Measurements from ENCODE around the gene CTDSPL2.
A peak's percentile ranks its signal among the peaks of the same experiment; 100 is the strongest.
"Not testable (repeated sequence)": the region's sequence is repeated elsewhere in the genome, so short reads cannot be mapped to it uniquely, and the experiment has no call there.

CTDSPL2 gene

DNA sequence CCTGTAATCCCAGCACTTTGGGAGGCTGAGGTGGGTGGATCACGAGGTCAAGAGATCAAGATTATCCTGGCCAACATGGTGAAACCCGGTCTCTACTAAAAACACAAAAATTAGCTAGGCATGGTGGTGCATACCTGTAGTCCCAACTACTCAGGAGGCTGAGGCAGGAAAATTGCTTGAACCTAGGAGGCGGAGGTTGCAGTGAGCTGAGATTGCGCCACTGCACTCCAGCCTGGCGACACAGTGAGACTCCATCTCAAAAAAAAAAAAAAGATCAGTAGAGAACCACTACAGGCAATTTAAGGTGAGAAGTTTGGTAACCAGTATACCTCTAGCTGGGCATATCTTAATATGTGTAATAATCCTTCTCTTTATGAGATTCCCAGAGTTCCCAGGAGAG lies 117.3 kb downstream of the CTDSPL2 start:
- not testable (repeated sequence) for DNase-seq

DNA sequence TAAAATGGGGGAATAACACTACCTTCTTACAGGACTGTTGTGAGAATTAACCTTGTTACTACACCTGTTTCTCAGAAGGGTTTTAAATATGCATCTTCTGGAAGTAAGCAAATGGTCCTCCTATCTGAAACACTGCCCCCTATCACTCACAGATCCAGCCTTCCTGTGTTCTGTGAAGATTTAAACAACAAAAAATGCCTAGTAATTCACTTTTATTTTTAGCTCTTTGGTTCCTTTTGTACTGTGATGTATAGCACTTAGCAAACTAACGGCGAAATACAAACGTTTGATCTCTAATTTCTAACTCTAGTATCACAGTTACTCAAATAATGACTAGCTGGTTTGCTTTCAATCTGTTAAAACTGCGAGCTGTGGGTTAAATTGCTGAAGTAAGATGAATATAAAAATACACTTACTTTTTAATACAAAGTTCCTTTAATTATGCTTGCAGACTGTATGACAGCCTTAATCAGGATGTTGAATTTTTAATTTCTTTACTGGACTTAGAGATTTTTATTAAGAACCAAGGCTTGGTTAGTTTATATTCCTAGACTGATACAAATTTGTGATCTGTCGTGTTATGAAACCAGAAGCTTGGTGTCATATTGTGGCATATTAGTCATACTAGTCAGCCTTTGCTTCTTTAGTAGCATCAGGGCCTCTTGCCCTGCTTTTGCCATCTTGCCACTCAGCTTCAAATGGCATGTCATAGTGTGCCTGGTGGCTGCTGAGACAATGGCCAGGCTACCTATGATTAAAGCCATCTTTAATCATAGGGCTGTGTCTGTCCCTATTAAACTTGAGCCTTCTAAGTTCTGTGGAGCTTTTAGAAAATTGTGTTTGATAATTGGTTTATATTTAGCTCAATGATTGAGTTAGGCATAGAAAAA lies 118.7 kb downstream of the CTDSPL2 start:
- DNase-seq = peak; percentile 53

DNA sequence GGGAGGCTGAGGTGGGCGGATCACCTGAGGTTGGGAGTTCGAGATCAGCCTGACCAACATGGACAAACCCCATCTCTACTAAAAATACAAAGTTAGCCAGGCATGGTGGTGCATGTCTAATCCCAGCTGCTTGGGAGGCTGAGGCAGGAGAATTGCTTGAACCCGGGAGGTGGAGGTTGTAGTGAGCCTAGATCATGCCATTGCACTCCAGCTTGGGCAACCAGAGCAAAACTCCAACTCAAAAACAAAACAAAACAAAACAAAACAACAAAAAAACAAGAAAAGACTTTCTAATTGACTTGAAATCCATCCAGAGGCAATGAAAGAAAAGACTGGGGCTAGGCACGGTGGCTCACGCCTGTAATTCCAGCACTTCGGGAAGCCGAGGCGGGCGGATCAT lies 121.7 kb downstream of the CTDSPL2 start:
- DNase-seq = not testable (repeated sequence)

DNA sequence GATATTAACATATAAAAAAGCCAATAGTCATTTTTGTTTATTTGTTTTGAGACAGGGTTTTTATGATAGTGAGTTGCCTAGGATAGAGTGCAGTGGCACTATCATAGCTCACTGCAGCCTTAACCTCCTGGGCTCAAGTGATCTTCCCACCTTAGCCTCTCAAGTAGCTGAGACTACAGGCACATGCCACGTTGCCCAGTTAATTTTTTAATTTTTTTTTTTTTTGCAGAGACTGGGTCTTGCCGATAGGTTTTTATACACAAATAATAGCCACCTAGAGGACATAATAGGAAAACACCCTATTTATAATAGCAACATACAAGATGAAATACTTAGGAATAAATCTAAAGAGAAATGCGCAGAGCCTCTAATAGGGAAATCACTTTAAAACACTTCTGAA lies 122.8 kb downstream of the CTDSPL2 start:
- no peak for DNase-seq

DNA sequence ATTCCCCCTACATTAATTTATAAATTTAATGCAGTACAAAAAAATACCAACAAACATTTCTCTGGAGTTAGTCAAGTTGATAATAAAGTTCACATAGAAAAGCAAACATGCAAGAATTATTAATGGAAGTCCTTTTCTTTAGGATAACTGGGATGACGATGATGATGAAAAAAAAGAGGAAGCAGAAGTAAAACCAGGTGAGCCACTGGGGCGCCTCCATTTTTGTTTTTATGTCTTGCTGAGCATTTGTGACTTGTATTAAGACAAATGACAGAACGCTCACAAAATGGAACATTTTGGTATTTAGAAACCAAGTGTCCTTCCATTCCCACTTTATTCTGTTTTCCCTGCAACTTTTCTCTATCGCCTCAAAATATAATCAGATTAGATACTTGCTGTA lies 123.3 kb downstream of the CTDSPL2 start:
- no peak for DNase-seq

DNA sequence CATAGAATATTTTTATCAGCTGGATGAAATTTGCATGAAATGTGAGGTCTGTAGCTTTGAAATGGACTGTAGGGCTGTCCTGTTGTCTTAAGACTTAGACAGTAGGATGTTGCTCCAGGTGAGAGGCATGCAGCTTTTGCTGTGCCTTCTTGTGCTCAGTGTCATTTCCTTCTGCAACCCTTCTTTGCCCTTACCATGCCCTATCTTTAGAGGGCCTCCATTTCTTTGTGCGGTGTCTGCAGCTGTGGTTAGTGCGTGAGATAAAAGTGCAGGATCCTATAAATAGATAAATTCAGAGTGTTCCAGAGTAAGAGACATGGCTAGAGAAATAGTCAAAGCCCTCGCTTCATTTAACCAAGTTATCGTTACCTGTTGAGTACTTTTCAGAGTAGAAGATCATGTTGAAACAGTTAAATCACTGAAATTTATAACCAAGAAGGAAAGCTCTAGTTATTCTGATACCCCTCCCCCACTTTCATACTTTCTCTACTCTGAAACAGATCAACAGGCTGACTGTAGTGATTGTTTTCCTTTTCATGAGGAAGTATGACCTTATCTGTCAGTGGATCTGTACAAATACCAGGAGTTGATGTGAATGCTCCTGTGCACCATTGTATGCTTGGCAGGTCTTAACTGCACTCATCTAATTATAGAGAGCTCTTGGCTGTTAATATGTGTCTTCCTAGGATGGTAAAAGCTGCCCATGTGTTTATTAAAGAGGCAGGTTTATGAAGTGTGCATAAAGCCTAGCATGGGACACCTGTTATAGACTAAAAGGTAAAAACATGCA lies 127.7 kb downstream of the CTDSPL2 start:
- no peak for DNase-seq

DNA sequence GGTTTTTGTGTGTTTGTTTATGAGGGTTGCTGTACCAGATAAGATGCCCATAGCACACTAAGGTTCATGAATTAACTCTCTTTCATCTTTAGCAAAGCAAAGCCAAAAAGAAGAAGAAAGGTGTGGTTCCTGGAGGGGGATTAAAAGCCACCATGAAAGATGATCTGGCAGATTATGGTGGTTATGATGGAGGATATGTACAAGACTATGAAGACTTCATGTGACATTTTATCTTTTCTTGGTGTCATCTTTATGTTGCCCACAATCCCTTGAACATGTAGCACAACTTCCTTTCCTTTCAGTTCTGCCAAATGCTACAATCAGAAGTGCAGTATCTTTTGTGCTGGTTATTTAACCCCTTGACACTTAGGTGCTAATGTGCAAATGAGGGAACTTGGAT lies 133.5 kb downstream of the CTDSPL2 start:
- DNase-seq = not testable (repeated sequence)

DNA sequence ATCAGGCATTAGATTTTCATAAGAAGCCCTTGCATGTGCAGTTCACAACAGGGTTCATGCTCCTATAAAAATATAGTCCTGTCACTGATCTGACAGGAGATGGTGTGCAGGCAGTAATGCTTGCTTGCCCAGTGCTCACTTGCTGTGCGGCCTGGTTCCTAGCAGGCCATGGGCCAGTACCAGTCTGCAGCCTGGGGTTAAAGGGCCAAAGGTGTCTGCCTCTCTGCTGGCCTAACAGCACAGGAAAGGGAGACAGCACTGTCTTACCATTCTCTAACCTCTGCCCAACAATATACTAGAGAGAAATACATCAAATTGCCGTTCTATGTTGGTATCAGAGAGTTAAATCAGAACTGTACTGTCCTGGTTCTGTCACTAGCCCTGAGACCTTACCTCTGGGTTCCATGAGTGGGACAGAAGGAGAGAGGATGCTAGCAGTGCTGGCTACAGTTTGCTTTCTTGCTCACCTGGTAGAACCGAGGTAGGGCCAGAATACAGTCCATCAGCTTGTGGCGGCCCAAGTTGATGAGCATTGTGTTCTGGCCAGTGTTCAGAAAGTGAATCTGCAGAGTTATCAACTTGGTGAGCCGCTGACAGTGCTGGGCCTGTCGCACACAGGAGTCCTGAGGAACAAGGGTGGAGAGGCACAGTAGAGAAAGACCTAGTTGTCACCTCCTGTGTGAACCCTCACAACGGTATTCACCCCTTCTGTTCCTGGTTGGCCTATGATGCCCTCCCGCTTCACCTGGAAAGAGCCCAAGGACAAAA lies 138.1 kb downstream of the CTDSPL2 start:
- DNase-seq = no peak

DNA sequence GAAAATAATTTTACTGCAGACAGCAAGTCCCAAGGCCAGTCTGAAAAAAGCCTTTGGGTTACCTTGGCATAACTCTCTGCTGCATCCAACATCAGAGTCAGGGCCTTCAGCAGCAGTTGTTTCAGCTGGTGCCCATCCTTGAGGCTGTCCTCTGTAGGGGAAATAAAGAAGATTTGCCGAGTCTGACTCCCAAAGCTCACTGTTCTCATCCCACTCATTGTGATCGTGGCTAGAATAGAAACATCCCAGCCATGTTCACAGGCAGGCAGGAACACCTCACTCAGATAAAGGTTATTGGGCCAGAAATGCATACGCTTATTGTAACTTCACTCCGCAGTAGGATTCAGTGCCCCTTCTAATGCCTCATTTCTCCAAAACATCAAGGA lies 138.7 kb downstream of the CTDSPL2 start:
- DNase-seq = no peak

DNA sequence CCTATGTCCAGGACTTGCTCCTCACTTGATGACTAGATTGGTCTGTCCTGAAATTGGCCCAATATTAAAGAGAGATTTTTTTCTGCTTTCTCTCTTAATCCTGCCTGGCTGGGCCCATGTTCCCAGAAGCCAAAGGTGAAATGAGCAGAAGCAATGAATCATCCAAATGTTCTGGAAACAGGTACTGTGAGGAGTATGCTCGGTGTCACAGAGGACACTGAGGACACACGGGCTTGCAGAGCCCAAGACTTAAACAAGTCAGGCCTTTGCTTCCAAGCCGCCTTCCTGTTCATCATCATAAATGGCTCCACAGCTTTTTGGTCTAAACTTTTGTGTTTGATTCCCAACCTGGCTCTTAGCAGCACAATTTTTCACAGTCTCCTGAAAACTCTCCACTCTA lies 140.9 kb downstream of the CTDSPL2 start:
- no peak for DNase-seq

DNA sequence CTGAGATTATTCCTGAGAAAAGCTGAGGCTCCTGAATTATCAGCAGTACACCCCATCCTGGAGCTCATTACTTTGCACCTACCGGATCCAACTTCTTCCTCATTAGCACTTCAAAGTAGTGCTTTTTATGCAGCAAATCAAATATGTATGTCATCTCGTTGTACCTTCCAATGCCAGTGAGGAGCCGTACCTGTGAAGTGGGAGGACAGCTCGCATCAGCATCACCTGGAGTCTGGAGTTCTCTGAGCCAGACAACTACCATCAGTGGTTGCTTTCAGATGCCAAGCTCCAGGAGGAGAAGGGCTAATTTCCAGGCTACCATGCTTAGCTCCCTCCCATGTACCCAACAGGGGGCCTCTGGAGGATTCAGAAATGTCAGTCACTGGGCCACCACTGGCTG lies 141.9 kb downstream of the CTDSPL2 start:
- DNase-seq = no peak

DNA sequence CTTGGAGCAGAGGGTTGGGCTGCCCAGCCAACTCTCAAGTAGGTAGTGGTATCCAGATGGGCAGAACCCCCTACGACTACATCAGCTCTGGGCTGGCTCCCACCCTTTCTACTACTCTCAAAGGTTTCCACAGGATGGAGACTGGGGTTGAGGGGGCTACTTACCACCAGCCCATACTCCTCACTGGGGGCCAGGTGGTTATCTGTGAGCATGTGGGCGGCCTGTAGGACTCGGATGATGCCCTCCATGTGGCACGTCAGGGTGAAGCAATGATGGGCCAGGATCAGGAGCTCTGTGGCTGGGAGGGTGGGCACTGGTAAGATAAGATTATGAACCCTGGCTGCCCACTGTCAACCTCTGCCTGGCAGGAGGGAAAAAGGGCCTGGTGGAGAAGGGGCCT lies 142.9 kb downstream of the CTDSPL2 start:
- DNase-seq = no peak

DNA sequence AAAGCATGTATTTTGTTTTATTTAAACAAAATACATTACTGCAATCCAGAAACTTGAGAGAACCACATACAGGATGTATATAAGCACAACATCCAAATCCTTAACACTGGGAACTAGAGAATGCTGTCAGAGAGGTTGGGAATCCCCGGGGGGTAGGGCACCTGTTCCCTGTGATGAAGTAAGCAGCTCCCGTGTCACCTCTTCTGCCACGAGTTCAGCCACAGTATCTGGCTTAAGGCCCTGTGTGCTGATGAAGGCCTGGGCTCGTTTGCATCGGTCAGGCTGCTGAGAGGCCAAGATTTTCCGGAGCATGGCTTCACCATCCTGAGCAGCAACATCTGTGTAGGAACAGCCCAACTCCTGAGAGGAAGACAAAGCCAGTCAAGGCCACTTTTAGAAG lies 146.0 kb downstream of the CTDSPL2 start:
- DNase-seq = no peak

DNA sequence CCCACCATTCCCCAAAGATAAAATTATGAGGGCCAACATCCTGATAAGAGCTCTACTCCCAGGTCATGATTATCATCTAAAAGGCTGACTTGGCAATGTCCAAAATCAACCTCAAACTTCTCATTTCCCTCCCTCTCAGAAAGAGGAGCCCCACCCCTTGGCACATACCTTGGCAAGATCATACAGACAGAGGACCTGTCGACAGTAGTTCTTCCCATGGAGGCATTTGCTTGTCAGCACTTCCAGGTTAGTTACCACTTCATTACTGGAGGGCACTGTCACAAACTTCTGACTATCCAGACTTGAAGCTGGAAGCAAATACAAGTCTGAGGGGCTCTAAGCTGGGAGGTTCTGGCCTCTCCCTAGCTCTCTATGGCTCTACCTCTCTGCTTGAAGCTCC lies 147.3 kb downstream of the CTDSPL2 start:
- no peak for DNase-seq

All from activated naive CD4-positive, alpha-beta T cell treated with anti-CD3 and anti-CD28 coated beads, Interleukin-2, amount 50 U/mL, for 16 hours (primary cell).